OCI-LY3 (cell line): ENCODE results near the gene PFDN1.

Experiments
- EZH2phosphoT487 ChIP-seq: fragments of 200-600 bp; shearing (Covaris generic); IDR thresholded peaks from 2 replicates; pipeline ENCODE4 v1.6.1; 2018; ENCODE audit warnings: antibody characterized with exemption, mixed run types, low read depth
- TF ChIP-seq, protein P1 (sequence below): fragments of 200-600, 300-600 bp; sonication (generic); IDR thresholded peaks from 2 replicates; pipeline ENCODE4 v1.5.1; 2014; ENCODE audit warnings: antibody characterized with exemption, low read length, low read depth

DNA sequence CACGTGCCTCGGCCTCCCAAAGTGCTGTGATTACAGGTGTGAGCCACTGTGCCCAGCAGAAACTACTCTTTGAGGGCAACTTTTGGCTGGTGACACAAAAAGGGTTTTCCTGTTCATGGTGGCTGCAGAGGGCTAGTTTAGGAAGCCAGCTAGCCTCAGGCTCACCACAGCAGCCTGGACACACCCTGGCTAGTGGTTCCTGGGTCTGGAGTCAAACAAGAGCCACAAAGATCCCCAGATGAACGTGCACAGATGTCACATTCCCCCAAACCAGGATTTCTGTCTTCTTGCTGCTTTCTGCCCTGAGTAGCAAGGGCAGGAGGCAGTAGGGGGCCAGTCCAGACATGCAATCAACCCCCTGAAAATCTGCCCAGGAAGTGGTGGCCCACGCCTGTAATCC is 36.7 kb upstream of the PFDN1 start:
- TF ChIP-seq, protein P1, sequence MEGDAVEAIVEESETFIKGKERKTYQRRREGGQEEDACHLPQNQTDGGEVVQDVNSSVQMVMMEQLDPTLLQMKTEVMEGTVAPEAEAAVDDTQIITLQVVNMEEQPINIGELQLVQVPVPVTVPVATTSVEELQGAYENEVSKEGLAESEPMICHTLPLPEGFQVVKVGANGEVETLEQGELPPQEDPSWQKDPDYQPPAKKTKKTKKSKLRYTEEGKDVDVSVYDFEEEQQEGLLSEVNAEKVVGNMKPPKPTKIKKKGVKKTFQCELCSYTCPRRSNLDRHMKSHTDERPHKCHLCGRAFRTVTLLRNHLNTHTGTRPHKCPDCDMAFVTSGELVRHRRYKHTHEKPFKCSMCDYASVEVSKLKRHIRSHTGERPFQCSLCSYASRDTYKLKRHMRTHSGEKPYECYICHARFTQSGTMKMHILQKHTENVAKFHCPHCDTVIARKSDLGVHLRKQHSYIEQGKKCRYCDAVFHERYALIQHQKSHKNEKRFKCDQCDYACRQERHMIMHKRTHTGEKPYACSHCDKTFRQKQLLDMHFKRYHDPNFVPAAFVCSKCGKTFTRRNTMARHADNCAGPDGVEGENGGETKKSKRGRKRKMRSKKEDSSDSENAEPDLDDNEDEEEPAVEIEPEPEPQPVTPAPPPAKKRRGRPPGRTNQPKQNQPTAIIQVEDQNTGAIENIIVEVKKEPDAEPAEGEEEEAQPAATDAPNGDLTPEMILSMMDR = no peak
- no peak for TF ChIP-seq EZH2phosphoT487
